ENCODE data around the gene CRACR2A.

The CRACR2A gene

GRCh38 chr12:3723916-3724805 is 28.7 kb downstream of the CRACR2A start:
- DNase-seq (ENCODE audit: low read depth), result no peak

- no peak for DNase-seq (ENCODE audit: low read depth)
These were observed 30.5 kb downstream of the CRACR2A start for GRCh38 chr12:3722368-3722767.

DNA sequence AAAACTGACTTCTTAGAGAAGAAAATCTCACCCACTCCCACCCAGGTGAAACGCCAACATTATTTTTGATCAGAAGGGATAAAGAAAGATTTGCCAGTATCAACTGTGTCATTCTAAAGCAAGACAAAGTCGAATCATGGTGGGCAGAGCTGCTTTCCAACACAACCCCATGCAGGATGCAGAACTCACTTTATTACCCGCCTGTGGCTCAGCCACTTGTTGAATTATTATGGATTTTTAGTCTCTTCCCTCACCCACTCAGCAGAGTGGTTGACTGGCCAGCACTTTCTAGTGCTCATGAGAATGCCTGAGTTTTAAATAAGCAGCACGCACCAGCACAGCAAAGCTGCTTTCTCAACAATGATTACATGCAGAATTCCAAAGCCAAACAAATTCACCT is 32.1 kb downstream of the CRACR2A start:
- DNase-seq (ENCODE audit: low read depth), result no peak

DNA sequence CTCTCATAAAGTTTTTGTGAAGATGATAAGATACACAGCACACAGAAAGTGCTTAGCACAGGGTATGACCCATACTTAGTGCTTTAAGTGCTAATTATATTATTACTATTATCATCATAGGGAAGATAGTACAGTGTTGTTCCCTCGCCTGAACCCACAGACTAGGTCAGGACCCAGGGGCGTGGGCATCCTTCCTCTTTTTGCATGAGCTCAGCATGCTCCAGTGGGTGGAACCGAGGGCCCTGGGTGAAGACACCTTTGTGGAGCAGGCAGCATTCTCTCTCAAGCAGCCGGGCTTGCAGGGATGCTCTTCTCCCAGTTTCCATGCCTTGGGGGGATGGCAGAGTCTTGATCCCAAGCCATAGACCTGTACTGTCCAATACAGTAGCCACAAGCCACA is 34.8 kb downstream of the CRACR2A start:
- no peak for DNase-seq (ENCODE audit: low read depth)

- DNase-seq (ENCODE audit: low read depth), result no peak
These were observed 35.5 kb downstream of the CRACR2A start for GRCh38 chr12:3717283-3717898.

- DNase-seq (ENCODE audit: low read depth), result no peak
These were observed 36.9 kb downstream of the CRACR2A start for GRCh38 chr12:3715999-3716398.

DNA sequence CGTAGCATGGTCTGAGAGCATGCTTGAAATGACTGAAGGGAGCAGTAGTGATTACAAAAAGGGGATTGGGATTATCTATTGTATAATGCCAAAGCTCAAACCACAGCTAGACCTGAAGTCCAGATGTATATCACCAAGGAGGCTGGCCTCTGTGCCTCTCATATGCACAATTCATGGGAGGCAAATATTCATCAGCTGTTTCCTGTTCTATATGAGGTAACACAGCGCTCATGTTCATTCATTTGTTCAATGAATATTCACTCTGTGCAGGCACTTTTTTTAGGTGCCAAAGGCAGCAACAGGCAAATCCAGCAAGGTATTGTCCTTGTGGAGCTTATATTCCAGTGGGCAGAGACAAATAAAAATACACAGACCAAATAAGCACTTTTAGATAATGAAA is 39.0 kb downstream of the CRACR2A start:
- no peak for DNase-seq (ENCODE audit: low read depth)

DNA sequence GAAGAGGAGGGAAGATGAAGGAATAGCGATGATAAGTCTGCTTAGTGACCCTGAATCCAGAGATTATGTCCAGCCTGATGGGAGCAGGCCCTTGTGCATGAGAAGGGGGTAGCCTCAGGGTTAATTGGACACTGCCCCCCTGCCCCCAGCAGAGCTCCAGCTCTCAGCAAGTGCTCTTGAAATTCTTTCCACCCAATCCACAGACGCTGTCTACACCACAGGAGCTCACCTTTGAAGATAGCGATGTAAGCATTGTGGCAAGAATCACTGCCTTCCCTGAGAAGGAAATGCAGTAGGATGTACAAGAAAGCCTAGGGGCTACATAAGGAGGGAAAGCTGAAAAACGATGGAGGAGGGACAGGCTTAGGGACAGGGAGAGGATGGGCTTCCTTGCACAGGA is 39.4 kb downstream of the CRACR2A start:
- DNase-seq (ENCODE audit: low read depth), result no peak

GRCh38 chr12:3712209-3712992 is 40.5 kb downstream of the CRACR2A start:
- DNase-seq (ENCODE audit: low read depth), result no peak

DNA sequence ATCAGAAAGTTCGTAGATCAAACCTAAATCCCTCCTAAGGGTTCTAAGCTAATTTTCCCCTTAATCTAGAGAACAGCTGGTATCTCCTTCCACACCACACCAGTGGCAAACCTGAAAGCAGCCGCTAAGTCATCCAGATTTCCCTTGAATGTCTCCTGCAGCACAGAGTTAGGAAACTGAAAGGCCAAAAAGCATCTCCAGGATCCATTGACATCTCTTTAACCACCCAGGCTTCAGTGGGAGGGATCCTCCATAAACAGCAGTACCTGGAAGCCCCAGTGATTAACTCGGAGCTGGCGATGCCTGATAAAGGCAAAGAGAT is 47.6 kb downstream of the CRACR2A start:
- DNase-seq (ENCODE audit: low read depth), result no peak

DNA sequence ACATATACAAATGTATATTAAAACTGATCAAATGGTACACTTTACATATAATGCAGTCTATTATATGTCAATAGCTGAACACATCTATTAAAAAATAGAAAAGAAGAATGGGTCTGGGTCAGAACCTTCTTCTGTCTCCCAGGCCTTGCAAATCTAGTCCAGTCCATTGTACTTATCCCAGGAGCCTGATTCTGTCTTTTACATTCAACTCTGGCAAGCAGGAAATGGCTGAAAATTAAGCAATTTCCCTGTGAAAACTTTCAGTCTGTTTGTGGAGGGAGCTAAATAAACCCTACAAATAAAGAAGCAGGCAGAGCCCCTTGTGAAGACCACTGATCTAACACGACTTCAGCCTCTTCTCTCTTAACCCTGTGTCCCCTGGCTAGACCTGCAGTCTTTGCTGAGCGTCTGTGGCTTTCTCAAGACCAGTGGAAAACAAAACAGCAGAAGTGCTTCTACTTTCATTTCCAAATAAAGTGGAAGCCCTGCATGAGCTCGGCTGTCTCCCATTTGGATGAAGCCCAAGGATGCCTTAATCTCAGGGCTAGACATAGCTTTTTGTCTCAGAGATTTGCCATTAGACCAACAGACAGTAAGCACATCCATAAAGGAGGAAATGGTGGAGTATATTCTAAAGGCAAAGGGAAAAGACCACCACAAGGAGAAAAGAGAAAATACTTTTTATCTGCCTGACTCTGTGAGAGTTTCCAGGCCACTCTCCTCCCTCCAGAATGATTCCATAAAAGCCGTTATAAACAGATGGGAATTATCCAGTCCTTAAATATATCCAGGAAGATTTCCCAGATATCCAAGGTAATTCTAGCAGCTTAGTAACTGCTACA is 48.2 kb downstream of the CRACR2A start:
- DNase-seq (ENCODE audit: low read depth), result no peak

DNA sequence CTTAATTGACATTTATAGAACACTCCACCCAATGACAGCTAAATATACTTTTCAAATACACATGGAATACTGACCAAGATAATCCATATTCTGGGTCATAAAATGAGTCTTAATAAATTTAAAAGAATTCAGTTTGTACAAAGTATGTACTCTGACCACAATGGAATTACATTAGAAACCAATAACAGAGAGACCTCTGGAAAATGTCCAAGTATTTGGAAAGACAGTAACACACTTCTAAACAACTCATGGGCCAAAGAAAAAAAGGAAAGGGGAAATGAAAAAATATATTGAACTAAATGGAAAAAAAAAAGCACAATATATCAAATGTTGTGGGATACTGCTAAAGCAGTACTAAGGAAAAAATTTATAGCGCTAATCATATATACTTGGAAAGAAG is 52.0 kb downstream of the CRACR2A start:
- no peak for DNase-seq (ENCODE audit: low read depth)

DNA sequence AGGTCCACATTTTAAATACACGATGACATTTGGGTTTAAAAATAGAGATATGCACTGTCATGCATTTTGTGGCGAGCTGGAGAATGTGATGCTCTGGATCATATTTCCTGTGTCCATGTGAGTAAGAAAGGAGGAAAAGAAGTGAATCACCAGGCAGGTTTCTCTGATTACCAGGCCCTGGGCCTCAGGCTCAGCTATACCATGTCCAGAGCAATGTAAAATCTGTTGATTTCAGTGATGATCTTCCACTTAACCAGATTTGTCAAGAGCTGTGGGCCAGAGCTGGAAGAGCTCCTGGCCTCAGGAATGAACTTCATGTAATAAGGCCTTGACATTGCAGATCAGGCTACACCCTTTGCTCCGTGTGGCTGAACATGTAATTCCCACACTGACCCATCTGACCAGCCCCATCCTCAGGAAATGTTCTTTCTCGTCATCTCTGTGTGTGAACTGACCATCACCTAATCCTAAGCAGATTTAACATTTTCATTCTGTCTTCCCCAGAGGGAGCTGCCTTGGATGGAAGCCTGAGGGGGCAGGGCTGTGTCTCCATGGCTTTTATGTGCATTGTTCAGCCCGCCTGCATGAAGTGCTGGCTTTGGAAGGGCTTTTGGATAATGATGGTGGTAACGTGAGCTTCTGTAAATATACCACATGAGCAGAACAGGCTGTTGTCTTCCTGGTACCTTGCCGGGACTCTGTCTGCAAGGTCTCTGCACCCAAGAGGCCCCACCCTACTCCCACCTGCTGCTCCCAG is 54.5 kb downstream of the CRACR2A start:
- DNase-seq (ENCODE audit: low read depth), result no peak

DNA sequence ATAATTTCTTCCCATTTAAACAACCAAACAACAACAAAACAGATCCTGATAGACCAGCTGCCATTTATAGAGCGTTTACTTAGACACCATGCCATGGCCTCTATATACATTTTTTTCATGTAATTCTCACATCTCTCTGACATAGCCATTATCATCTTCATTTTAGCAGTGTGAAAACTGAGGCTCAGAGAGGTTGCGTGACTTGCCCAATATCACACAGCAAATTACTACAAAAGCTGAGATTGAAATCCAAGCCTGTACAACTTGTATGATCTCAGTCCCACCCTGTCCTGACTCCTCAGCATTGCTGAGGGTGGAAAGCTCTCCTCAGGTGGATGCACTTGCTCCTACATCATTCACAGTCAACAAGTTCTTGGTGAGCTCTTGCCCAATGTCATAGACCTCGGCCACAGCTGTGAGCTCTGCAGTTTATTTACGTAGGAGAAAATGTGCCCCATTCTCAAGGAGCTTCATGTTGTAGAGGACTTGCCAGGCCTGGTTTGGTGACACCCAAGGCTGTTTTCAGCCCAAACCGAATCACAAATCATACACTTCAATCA is 55.5 kb downstream of the CRACR2A start:
- DNase-seq (ENCODE audit: low read depth), result no peak

DNA sequence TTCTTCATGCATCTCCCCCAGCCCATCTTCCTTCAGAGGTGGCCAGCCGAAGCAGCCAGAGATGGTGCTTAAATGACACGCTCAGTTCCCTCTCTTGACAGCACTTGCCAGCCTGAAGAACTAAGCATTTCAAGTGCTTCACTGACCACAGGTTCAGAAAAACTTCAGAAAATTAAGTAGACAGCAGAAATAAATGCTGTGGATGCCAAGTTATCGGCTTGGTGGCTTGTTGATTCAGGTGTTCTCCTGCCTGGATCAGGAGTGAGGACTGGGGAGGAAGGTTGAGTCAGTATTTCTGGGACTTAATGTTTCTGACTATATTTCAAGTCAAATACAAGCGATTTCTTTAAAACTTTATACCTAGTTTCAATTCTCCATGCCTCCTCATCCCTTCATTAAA is 58.2 kb downstream of the CRACR2A start:
- DNase-seq (ENCODE audit: low read depth), result no peak

DNA sequence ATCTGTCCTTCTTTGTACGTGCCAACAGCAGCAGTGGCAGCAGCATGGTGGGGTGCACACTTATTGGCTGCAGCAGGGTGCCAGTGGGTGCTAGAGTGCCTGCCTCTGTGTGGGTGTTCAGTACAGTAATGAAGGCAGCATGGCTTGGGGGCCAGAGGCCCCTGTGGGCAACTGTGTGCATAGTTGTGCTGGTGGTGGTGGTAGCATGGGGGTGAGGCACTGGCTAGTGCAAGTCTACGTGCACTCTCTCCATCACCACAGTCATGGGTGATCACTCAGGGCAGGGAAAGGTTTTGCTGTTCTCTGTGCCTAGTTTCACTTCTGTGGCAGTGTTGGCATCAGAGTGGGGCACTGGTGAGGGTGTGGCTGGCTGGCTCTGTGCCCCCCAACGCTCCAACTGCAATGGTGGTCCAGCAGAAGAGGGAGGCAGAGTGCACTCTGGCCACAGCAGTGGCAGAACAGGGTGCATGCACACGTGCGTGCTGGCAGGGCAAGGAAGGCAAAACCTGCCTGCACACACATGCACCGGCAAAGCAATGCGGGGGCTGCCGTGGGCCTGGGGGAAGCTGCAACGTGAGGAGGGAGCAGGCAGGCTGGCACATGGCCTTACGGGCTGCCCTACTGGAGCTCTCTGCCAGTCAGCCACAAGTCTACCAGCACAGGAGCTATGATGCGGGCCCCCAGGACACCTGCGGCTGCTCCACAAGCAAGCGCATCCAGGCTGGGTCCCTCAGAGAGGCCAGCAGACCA is 60.1 kb downstream of the CRACR2A start:
- DNase-seq (ENCODE audit: low read depth), result no peak

GRCh38 chr12:3686463-3686862 is 66.4 kb downstream of the CRACR2A start:
- no peak for DNase-seq (ENCODE audit: low read depth)

GRCh38 chr12:3685830-3686229 is 67.1 kb downstream of the CRACR2A start:
- no peak for DNase-seq (ENCODE audit: low read depth)

GRCh38 chr12:3684449-3685051 is 68.4 kb downstream of the CRACR2A start:
- DNase-seq (ENCODE audit: low read depth), result no peak

DNA sequence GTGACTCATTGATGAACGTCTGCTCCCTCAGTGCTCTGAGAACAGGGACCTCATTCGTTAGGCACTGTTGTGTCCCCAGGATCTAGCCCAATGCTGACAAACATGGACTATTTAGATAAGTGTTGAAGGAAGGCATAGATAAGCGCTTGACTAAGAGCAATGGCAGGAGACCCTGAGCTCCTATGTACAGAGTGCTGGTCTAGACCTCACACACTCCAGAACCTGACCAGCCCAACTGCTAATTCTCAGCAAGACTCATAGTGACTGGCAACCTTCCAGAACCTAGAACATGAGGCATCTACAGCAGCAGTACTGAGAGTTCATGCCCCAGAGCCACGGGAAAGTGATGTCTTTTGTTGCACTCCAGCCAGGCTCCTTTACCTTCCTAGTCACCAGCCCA is 69.2 kb downstream of the CRACR2A start:
- no peak for DNase-seq (ENCODE audit: low read depth)
